Testis (tissue), 3 donors: ENCODE measurements around the gene SHANK2. TPM values are rescaled to one million over a fixed set of nuclear protein-coding genes. Genes with fewer than 3 reads are reported as not detected.

Source experiments
- DNase-seq: peaks from one replicate; pipeline ENCODE4 v3.0.0-alpha.2; 2019
- H3K27ac ChIP-seq, 2 donors: fragments of 200-600 bp; sonication (generic); one replicate each; pipeline ENCODE4 v1.5.1; 2019
- H3K27me3 ChIP-seq: fragments of 200-600 bp; sonication (generic); one replicate; pipeline ENCODE4 v1.5.1; 2019
- H3K36me3 ChIP-seq: fragments of 200-600 bp; sonication (generic); one replicate; pipeline ENCODE4 v1.5.1; 2017; ENCODE audit warnings: low read depth; ENCODE audit errors: missing control alignments
- H3K4me1 ChIP-seq: fragments of 200-600 bp; sonication (generic); one replicate; pipeline ENCODE4 v1.5.1; 2019
- H3K4me3 ChIP-seq, 2 donors: fragments of 200-600 bp; sonication (generic); one replicate each; pipeline ENCODE4 v1.5.1; 2017 to 2019
- H3K9me3 ChIP-seq: fragments of 200-600 bp; sonication (generic); one replicate; pipeline ENCODE4 v1.5.1; 2017
- POLR2A ChIP-seq: fragments of 450-650 bp; IDR thresholded peaks from one replicate; pipeline ENCODE4 v1.6.1; 2017; ENCODE audit warnings: antibody characterized with exemption, mild to moderate bottlenecking, moderate library complexity
- WGBS, 2 donors: methylation state at CpG; one replicate each; pipeline ENCODE4 v1.1.5; 2018; 5-methylcytosine and 5-hydroxymethylcytosine counted together
- intact Hi-C: fragments of 100-400 bp; cut with DNase I; formaldehyde crosslinking; loops from one replicate; pipeline ENCODE4 v1.15.1; 2023; ENCODE audit warnings: low total_unique reads
- polyA plus RNA-seq: library from polyadenylated mRNA; stranded (reverse); fragments of 350-450 nt; fragmentation: Illumina TruSeq; extraction: RNeasy Lipid Tissue Mini Kit (QIAGEN cat#74804); gene quantifications from one replicate; pipeline ENCODE4 v1.2.3, GENCODE V29; 2014; ENCODE audit warnings: low read depth, low replicate concordance; ENCODE audit not compliant: insufficient read depth
- total RNA-seq, 2 donors: library from RNA; depleted of rRNA; stranded (reverse); fragments of >200 nt; gene quantifications; one replicate each; pipeline ENCODE4 v1.2.3, GENCODE V29; 2016
- TF ChIP-seq, protein P1 (sequence below), 3 experiments: fragments of 450-650 bp in 2 of 3; fragments of 200-600 bp in 1 of 3; sonication (generic) in 1 of 3; IDR thresholded peaks; one replicate each; pipeline ENCODE4 v1.5.1; 2016 to 2019; ENCODE audit warnings: antibody characterized with exemption in 3 of 3, mild to moderate bottlenecking in 2 of 3, moderate library complexity in 1 of 3

Gene SHANK2
- total and polyA plus RNA-seq, 3 donors from 2014 or later = 4.3 to 13.9 (median 8.0) TPM

DNA sequence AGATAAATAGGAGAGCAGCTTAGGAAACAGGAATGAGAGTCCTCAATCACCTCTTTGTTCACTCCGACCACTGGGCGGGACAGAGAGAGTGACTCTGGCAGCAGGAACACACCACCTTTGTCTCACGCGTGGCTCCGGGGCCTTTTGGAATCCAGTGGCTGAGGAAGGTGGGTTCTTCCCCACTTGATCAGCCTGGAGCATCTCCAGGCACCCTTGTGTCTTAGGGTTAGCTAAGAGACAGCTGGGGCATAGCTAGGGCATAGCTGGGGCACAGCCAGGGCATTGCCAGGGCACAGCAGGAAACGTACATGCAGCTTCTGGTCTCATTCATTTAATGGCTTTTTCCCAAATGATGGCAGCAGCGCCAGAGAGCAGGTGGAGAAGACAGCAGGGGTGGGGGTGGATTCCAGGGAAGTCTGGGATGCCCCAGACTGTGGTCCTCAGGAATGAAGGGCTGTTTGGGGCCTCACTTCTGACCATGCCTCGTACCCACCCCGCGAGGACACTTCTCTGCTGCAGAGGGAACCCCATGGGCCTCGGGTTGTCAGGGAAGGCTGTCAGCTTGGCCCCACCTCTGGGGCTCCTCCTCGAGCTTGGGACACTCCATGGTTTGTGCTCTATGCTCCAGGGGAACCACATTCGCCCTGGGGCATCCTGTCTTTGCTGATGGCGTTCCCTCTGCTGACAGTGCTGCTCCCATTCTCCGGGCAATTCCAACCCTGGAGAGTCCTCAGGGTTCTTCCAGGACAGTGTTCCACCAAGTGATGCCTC is 30.4 kb upstream of the SHANK2 start:
- intact Hi-C loops = no loop called here
- DNase-seq = no peak
- WGBS, 2 donors = 82 to 83% methylated on average over 15 of the region's 15 CpGs
- TF ChIP-seq POLR2A = no peak
- TF ChIP-seq, protein P1, sequence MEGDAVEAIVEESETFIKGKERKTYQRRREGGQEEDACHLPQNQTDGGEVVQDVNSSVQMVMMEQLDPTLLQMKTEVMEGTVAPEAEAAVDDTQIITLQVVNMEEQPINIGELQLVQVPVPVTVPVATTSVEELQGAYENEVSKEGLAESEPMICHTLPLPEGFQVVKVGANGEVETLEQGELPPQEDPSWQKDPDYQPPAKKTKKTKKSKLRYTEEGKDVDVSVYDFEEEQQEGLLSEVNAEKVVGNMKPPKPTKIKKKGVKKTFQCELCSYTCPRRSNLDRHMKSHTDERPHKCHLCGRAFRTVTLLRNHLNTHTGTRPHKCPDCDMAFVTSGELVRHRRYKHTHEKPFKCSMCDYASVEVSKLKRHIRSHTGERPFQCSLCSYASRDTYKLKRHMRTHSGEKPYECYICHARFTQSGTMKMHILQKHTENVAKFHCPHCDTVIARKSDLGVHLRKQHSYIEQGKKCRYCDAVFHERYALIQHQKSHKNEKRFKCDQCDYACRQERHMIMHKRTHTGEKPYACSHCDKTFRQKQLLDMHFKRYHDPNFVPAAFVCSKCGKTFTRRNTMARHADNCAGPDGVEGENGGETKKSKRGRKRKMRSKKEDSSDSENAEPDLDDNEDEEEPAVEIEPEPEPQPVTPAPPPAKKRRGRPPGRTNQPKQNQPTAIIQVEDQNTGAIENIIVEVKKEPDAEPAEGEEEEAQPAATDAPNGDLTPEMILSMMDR (IDR thresholded peaks at IDR 0.05) = no peak
- Histone ChIP-seq H3K36me3 (no peaks in the 10 kb centered on the region), H3K9me3 (no peaks in the 10 kb centered on the region), H3K4me3 (no peak overlapping the region), H3K4me1 (peaks cover 5% of the 10 kb centered on the region), H3K27ac (no peak overlapping the region), H3K27me3 (no peaks in the 10 kb centered on the region)

DNA sequence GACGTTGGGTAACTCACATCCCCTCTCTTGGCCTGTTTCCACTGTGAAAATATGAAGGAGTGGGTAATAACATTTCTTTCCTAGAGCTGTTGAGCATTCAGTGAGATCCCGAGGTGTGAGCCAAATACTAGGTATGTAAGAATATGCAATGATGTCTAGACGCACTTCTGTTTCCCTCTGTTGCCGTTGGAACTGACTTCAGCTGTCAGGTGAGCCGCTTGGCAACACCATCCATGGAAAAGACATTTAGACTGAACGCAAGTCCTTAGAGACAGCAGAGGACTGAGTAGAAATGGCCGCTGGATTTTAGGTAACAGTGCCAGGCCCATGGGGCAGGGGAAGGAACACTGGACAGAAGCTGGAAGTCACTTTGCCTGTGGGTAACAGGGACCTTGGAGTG is 29.5 kb upstream of the SHANK2 start:
- no peaks in the 10 kb centered on the region for H3K36me3 ChIP-seq
- peaks cover 2% of the 10 kb centered on the region for H3K4me1 ChIP-seq
- no peak overlapping the region for H3K27ac ChIP-seq
- WGBS, 2 donors = 82 to 91% methylated on average over 7 of the region's 7 CpGs
- DNase-seq = no peak
- intact Hi-C loops = no loop called here
- no peaks in the 10 kb centered on the region for H3K9me3 ChIP-seq
- H3K4me3 ChIP-seq = no peak overlapping the region
- TF ChIP-seq, protein P1 (IDR thresholded peaks at IDR 0.05) = no peak
- TF ChIP-seq POLR2A = no peak
- H3K27me3 ChIP-seq = no peaks in the 10 kb centered on the region

DNA sequence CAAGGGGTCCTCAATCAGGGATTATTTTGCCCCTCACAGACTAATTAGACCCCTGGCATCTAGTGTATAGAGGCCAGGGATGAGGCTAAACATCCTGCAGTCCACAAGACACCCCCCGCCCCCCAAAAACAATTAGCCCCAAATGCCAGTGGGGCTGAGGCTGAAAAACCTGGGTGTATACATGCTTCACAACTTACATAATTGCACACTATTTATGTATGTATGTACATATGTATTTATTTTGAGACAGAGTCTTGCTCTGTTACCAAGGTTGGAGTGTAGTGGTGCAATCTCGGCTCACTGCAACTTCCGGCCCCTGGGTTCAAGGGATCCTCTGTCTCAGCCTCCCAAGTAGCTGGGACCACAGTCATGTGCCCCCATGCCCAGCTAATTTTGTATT is 28.8 kb upstream of the SHANK2 start:
- no peak for TF ChIP-seq POLR2A
- TF ChIP-seq, protein P1 (IDR thresholded peaks at IDR 0.05) = no peak
- no peak for DNase-seq
- WGBS, 2 donors = 97 to 100% methylated on average over 3 of the region's 3 CpGs
- H3K4me1 ChIP-seq = no peaks in the 10 kb centered on the region
- H3K9me3 ChIP-seq = no peaks in the 10 kb centered on the region
- no peak overlapping the region for H3K4me3 ChIP-seq
- H3K27me3 ChIP-seq = no peaks in the 10 kb centered on the region
- no peaks in the 10 kb centered on the region for H3K36me3 ChIP-seq
- H3K27ac ChIP-seq = no peak overlapping the region
- intact Hi-C loops = no loop called here

DNA sequence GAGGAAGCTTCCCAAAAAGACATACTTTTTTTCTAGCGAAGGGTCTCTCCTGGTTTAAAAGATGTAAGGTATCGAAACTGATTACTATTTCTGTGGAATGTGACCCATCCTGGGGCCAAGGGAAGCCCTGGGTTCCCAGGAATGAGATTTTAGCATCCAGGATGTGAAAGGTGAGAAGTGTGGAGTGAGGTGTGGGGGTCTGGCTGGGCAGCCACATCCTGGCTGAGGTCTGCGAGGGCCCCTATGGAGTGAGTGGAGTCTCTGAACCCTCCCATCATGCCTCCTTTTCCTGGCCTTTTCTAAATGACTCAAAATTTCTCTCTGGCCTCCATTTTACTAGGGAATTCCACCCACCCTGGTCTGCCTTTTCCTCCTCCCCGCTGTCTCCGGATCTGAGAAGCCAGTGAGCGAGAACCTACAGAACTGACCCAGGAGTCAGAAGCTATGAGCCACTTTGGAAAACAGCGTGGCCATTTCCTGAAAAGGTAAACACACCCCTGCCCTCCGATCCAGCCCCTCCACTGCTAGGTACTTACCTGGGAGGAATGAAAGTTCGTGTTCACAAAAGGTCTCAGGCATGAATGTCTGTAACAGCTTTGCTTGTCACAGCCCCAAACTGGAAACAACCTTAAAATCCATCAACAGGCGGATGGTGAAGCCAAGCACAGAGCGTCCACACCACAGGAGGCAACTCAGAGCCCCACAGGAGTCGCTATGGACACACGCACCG is 27.7 kb upstream of the SHANK2 start:
- intact Hi-C loops = no loop called here
- H3K4me3 ChIP-seq = no peak overlapping the region
- no peaks in the 10 kb centered on the region for H3K36me3 ChIP-seq
- H3K27ac ChIP-seq = no peak overlapping the region
- H3K27me3 ChIP-seq = no peaks in the 10 kb centered on the region
- WGBS, 2 donors = 84 to 85% methylated on average over 14 of the region's 14 CpGs
- TF ChIP-seq, protein P1 (IDR thresholded peaks at IDR 0.05) = no peak
- TF ChIP-seq POLR2A = no peak
- DNase-seq = no peak
- H3K9me3 ChIP-seq = no peaks in the 10 kb centered on the region
- H3K4me1 ChIP-seq = no peaks in the 10 kb centered on the region
